ENCODE measurements around the gene CLCNKB.

Gene CLCNKB

DNA sequence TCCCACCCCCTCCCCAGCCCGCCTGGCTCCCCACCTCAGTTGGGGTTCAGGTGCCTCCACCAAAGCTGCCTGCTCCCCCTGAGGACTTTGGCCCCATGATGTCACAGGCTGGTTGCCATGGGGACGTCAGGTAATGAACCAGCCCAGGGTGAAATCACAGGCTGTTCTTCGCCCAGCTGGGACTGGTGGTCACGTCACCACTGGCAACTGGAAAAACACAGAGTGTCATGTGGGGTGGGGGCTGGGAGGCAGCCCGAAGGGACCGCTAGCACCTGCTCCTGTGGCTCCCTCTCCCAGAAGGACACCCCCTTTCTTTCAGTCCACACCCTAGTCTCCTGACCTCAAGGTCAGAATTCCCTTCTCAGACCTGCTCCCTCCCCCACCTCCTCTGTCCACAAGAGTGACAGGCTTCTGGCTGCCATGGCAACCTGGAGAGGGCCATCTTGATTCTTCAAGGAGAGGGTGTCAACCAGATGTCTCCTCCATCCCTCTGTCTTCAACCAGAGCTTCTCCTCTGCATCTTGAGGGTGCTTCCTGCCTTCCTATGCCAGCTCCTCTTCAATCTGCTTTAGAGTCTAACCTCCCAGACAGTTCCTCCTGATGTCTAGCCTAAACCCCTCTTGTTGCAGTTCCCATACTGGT, 23.7 kb downstream of the CLCNKB start:
- no peak overlapping the region for H3K27ac ChIP-seq
- TF ChIP-seq ZFX (IDR thresholded peaks at IDR 0.05; ENCODE audit: borderline replicate concordance), result no peak
- TF ChIP-seq, protein P1, sequence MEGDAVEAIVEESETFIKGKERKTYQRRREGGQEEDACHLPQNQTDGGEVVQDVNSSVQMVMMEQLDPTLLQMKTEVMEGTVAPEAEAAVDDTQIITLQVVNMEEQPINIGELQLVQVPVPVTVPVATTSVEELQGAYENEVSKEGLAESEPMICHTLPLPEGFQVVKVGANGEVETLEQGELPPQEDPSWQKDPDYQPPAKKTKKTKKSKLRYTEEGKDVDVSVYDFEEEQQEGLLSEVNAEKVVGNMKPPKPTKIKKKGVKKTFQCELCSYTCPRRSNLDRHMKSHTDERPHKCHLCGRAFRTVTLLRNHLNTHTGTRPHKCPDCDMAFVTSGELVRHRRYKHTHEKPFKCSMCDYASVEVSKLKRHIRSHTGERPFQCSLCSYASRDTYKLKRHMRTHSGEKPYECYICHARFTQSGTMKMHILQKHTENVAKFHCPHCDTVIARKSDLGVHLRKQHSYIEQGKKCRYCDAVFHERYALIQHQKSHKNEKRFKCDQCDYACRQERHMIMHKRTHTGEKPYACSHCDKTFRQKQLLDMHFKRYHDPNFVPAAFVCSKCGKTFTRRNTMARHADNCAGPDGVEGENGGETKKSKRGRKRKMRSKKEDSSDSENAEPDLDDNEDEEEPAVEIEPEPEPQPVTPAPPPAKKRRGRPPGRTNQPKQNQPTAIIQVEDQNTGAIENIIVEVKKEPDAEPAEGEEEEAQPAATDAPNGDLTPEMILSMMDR (IDR thresholded peaks at IDR 0.05), result no peak

GRCh38 chr1:16067933-16068332, 24.4 kb downstream of the CLCNKB start:
- H3K27ac ChIP-seq, result no peak overlapping the region
- TF ChIP-seq, protein P1 (IDR thresholded peaks at IDR 0.05), result no peak
- TF ChIP-seq ZFX (IDR thresholded peaks at IDR 0.05; ENCODE audit: borderline replicate concordance), result no peak

- H3K27ac ChIP-seq, result no peak overlapping the region
- TF ChIP-seq, protein P1 (IDR thresholded peaks at IDR 0.05), result no peak
- TF ChIP-seq ZFX (IDR thresholded peaks at IDR 0.05; ENCODE audit: borderline replicate concordance), result no peak
Observed at GRCh38 chr1:16068356-16069270, 25.0 kb downstream of the CLCNKB start.

GRCh38 chr1:16070640-16071355, 27.2 kb downstream of the CLCNKB start:
- no peak overlapping the region for H3K27ac ChIP-seq
- no peak for TF ChIP-seq ZFX (IDR thresholded peaks at IDR 0.05; ENCODE audit: borderline replicate concordance)
- TF ChIP-seq, protein P1 (IDR thresholded peaks at IDR 0.05), result no peak

- no peak overlapping the region for H3K27ac ChIP-seq
Observed at GRCh38 chr1:16071614-16072013, 28.0 kb downstream of the CLCNKB start.

DNA sequence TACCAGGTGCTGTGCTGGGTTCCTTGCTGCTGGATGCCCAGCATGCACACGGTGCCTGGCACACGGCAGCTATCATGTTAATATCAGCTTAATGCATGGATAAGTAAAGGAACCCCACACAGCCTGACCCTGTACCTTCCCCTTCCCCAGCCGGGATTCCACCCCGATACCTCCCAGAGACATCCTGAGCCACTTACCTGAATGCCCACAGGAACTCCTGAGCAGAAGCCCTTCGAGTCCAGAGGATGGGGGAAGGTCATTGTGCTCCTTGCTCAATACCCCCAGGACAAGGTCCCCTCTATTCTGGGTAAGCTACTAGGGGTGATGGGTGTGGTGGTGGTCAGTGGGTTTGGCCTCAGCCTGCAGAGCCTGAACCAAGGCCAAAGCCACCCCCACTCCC, 28.5 kb downstream of the CLCNKB start:
- no peak overlapping the region for H3K27ac ChIP-seq
- no peak for TF ChIP-seq ZFX (IDR thresholded peaks at IDR 0.05; ENCODE audit: borderline replicate concordance)
- TF ChIP-seq, protein P1 (IDR thresholded peaks at IDR 0.05), result no peak

More at GRCh38 chr1:16071614-16072013, 28.0 kb downstream of the CLCNKB start:
- TF ChIP-seq, protein P1 (IDR thresholded peaks at IDR 0.05), result no peak
- TF ChIP-seq ZFX (IDR thresholded peaks at IDR 0.05; ENCODE audit: borderline replicate concordance), result no peak
